NCI-H128 (cell line): Measurements from ENCODE around the gene NT5DC2.
A peak's percentile ranks its signal among the peaks of the same experiment; 100 is the strongest.

Experiments
- DNase-seq: peaks from one replicate; lab custom pipeline; 2025; ENCODE audit not compliant: unreplicated experiment; lab: John Stamatoyannopoulos, UW

The NT5DC2 gene

GRCh38 chr3:52533623-52534280 is at the start of gene NT5DC2:
Gene NT5DC2, minus strand, starts transcription at chr3:52533857. Its CDS starts 120 bp downstream, at chr3:52533737.
- peak; percentile 22 for DNase-seq

GRCh38 chr3:52574056-52574965 is 40.7 kb upstream of the NT5DC2 start:
- no peak for DNase-seq

- DNase-seq, result no peak
Measured at GRCh38 chr3:52572221-52572620, 38.6 kb upstream of the NT5DC2 start.

GRCh38 chr3:52570076-52570475 is 36.4 kb upstream of the NT5DC2 start:
- no peak for DNase-seq

GRCh38 chr3:52568069-52568468 is 34.4 kb upstream of the NT5DC2 start:
- DNase-seq, result no peak

- no peak for DNase-seq
Measured at GRCh38 chr3:52563984-52564383, 30.3 kb upstream of the NT5DC2 start.

GRCh38 chr3:52561028-52561747 is 27.5 kb upstream of the NT5DC2 start:
- DNase-seq, result no peak

GRCh38 chr3:52558436-52558835 is 24.8 kb upstream of the NT5DC2 start:
- DNase-seq, result no peak

GRCh38 chr3:52557011-52557960 is 23.6 kb upstream of the NT5DC2 start:
- DNase-seq, result no peak

GRCh38 chr3:52555056-52555455 is 21.4 kb upstream of the NT5DC2 start:
- no peak for DNase-seq

GRCh38 chr3:52554026-52554755 is 20.5 kb upstream of the NT5DC2 start:
- DNase-seq, result no peak

- no peak for DNase-seq
Measured at GRCh38 chr3:52552089-52552488, 18.4 kb upstream of the NT5DC2 start.

- DNase-seq, result no peak
Measured at GRCh38 chr3:52551118-52551517, 17.5 kb upstream of the NT5DC2 start.

GRCh38 chr3:52547143-52547542 is 13.5 kb upstream of the NT5DC2 start:
- DNase-seq, result no peak

- DNase-seq, result no peak
Measured at GRCh38 chr3:52546111-52546901, 12.6 kb upstream of the NT5DC2 start.

GRCh38 chr3:52544937-52545336 is 11.3 kb upstream of the NT5DC2 start:
- no peak for DNase-seq

GRCh38 chr3:52541050-52541449 is 7.4 kb upstream of the NT5DC2 start:
- DNase-seq, result no peak

GRCh38 chr3:52539010-52539653 is 5.5 kb upstream of the NT5DC2 start:
- no peak for DNase-seq
